ENCODE measurements around the gene SLC22A5.

SLC22A5 gene

DNA sequence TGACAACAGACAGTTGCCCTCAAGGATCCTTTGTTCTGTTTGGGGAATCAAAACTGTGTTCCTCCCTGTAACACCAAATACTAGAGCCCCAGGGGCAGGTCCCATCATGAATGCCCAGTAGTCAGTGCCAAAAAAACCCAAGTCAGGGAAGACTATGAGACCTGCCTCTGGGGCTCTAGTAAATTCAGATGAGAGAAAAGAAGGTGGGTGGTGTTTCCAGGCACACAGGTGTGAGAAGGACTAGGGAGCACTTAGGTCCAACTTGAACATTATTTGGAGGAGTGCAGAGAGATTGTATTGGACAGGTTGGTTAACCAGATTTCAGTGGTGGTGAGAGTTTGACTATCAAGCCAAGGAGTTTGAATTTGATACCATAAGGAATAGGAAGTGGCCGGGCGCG is 52.0 kb downstream of the SLC22A5 start:
- DNase-seq, result no peak
- Histone ChIP-seq H3K4me1 (peaks cover 11% of the 10 kb centered on the region), H3K9me3 (no peaks in the 10 kb centered on the region), H3K4me3 (ENCODE audit: low read depth, low read length) (no peak overlapping the region), H3K36me3 (no peaks in the 10 kb centered on the region), H3K27me3 (no peaks in the 10 kb centered on the region)
- TF ChIP-seq, protein P1, sequence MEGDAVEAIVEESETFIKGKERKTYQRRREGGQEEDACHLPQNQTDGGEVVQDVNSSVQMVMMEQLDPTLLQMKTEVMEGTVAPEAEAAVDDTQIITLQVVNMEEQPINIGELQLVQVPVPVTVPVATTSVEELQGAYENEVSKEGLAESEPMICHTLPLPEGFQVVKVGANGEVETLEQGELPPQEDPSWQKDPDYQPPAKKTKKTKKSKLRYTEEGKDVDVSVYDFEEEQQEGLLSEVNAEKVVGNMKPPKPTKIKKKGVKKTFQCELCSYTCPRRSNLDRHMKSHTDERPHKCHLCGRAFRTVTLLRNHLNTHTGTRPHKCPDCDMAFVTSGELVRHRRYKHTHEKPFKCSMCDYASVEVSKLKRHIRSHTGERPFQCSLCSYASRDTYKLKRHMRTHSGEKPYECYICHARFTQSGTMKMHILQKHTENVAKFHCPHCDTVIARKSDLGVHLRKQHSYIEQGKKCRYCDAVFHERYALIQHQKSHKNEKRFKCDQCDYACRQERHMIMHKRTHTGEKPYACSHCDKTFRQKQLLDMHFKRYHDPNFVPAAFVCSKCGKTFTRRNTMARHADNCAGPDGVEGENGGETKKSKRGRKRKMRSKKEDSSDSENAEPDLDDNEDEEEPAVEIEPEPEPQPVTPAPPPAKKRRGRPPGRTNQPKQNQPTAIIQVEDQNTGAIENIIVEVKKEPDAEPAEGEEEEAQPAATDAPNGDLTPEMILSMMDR (IDR thresholded peaks at IDR 0.05; ENCODE audit: low read depth, low read length), result no peak

DNA sequence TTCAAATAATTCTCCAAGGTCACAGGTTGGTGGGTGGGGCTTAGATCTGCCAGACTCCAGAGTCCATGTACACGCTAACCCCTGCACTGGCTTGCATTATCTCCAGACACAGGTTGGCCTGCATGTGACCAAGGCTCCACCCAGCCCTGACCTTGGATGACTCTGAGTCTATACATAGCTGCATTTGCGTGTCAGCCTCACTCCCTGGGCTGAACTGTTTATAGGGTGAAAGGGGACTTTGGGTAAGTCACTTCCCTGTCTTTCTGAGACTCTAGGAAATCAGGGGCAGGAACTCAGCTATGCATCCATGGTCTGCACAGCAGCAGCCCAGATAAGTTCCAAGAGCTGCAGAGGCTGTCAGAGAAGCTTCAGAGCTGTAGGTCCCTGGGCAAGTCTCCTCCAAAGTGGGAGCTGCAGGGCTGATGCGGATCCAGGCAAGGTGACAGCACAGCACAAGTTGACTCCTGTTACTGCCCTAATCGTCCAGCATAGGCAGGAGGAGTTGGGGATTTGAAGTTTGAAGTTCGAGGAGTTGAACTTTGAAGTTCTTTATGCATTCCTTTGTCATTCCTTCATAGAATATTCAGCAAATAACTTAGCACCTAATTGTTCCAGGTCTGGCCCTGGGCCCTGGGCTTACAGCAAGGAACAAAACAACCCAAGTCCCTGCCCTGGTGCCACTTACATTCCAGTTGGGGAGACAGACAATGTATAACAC is 53.4 kb downstream of the SLC22A5 start:
- H3K4me3 ChIP-seq (ENCODE audit: low read depth, low read length), result no peak overlapping the region
- H3K27me3 ChIP-seq, result no peaks in the 10 kb centered on the region
- H3K36me3 ChIP-seq, result no peaks in the 10 kb centered on the region
- H3K4me1 ChIP-seq, result peaks cover 16% of the 10 kb centered on the region
- H3K9me3 ChIP-seq, result no peaks in the 10 kb centered on the region
- TF ChIP-seq, protein P1 (IDR thresholded peaks at IDR 0.05; ENCODE audit: low read depth, low read length), result no peak
- DNase-seq, result no peak

DNA sequence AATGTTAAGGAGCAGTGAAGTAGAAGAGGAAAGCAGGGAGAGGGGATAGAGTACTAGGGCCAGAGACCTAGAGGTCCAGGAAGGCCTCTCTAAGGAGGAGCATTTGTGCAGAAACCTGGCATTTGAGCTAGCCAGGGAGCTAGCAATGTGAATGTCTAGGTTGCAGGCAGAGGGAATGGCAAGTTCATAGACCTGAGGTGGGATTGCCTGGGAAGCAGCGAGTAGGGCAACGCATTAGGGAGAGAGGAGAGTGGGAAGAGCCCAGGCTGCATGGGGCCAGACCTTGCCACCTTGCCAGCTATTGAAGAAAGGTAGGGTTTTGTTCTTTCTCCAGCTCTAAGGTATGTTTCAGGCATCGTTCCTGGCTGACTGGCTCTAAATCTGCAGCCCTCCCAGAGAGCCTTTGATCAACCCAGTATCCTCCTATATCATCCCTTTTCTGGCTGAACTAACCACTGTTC is 54.0 kb downstream of the SLC22A5 start:
- Histone ChIP-seq H3K9me3 (no peaks in the 10 kb centered on the region), H3K4me1 (peaks cover 21% of the 10 kb centered on the region), H3K27me3 (no peaks in the 10 kb centered on the region), H3K36me3 (no peaks in the 10 kb centered on the region), H3K4me3 (ENCODE audit: low read depth, low read length) (no peak overlapping the region)
- TF ChIP-seq, protein P1 (IDR thresholded peaks at IDR 0.05; ENCODE audit: low read depth, low read length), result no peak
- no peak for DNase-seq

DNA sequence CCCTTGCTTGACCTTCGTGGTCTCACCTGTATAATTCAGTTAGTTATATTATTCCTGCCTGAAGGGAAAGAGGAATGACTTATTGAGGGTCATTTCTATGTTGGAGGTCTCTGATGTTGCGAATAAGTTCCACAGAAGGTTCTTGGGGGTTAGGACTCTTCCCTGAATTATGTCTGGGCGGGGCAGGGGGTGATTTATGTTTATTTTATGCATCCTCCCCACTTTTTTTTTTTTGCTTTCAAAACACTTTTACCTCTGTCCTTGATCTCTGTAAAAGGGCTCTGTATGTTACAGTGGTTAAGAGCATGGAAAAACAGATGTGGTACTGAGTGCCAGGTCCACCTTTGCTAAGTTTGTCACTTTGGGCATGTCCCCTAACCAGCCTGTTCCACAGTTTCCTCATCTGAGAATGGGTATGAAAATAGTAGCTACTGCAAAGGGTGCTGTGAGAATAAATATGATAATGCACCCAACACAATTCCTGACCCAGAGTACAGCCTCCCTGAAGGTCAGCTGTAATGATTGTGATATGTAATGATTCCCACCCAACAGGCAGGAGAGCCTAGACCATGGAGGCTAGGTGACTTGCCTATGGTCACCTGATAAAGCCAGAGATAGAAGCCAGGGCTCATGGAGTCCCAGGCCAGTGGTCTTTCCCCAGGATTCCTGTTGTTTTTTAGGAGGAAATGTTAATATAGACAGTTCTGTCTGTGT is 54.8 kb downstream of the SLC22A5 start:
- Histone ChIP-seq H3K9me3 (no peaks in the 10 kb centered on the region), H3K36me3 (no peaks in the 10 kb centered on the region), H3K4me1 (peaks cover 21% of the 10 kb centered on the region), H3K4me3 (ENCODE audit: low read depth, low read length) (no peak overlapping the region), H3K27me3 (no peaks in the 10 kb centered on the region)
- DNase-seq, result no peak
- TF ChIP-seq, protein P1 (IDR thresholded peaks at IDR 0.05; ENCODE audit: low read depth, low read length), result no peak

DNA sequence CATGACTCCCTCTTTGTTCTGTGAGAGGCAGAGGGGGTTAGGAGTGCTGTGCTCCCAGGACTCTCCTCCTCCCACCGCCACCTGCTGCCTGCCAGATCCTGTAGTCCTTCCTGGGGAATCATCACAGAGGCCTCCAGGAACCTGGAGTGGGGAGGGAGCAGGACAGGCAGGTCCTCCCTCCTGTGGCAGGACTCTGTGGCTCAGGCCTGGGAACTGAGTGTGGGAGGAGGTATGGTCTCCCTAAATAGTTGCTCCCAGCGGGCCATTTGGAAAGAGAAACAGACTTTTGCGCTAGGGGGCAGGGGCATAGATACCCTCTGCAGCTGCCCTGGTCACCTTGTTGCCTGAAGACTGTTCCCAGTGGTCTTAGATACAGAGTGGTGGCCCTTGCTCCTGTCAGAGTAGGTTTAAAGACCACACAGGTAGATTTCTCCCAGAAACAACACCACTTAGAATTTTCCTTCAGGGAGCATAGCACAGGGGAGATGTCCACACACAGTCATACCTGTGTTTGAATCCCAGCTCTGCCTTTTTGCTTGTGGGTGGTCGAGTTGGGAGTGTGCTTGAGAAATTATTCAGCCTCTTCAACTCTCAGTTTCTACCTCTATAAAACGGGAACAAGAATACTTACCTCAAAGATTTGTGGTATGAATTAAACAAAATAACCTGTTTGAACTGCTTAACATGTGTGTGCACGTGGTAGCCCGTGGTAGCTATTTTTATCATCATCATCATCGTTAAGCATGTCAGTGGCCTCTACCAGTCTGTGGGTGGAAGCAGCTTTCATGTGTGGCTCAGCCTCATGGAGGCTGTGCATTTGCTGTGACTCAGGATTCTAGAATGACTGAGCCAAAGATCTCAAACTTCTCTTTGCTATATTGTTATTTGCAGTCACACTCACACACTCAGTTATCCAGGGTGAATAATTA is 55.8 kb downstream of the SLC22A5 start:
- TF ChIP-seq, protein P1 (IDR thresholded peaks at IDR 0.05; ENCODE audit: low read depth, low read length), result no peak
- H3K36me3 ChIP-seq, result no peaks in the 10 kb centered on the region
- H3K27me3 ChIP-seq, result no peaks in the 10 kb centered on the region
- H3K4me3 ChIP-seq (ENCODE audit: low read depth, low read length), result no peak overlapping the region
- no peaks in the 10 kb centered on the region for H3K9me3 ChIP-seq
- peaks cover 24% of the 10 kb centered on the region for H3K4me1 ChIP-seq
- no peak for DNase-seq
